Liver (tissue), 3 donors: ENCODE results near the gene ZNF423.

ENCODE experiments used
- CTCF ChIP-seq: fragments of 150-350 bp; IDR thresholded peaks from 2 replicates; pipeline ENCODE4 v1.5.1; 2017; ENCODE audit warnings: improper control_type of control experiment, low read depth, low read length; ENCODE audit not compliant: missing input control
- FOXA2 ChIP-seq: IDR thresholded peaks from 2 replicates; pipeline ENCODE4 v1.6.1; 2016; ENCODE audit warnings: antibody characterized with exemption
- HNF4G ChIP-seq: IDR thresholded peaks from 2 replicates; pipeline ENCODE4 v1.6.1; 2016; ENCODE audit warnings: antibody characterized with exemption
- SP1 ChIP-seq: IDR thresholded peaks from 2 replicates; pipeline ENCODE4 v1.6.1; 2018; ENCODE audit warnings: antibody characterized with exemption, mild to moderate bottlenecking
- YY1 ChIP-seq: IDR thresholded peaks from 2 replicates; pipeline ENCODE4 v1.6.1; 2016; ENCODE audit warnings: antibody characterized with exemption, mild to moderate bottlenecking
- TF ChIP-seq, protein P1 (sequence below): IDR thresholded peaks from 2 replicates; pipeline ENCODE4 v1.6.1; 2016; ENCODE audit warnings: antibody characterized with exemption
- donor health status: healthy.
- donor health status: healthy.

GRCh38 chr16:49724774-49725173, 131.1 kb downstream of the ZNF423 start:
- TF ChIP-seq, protein P1, sequence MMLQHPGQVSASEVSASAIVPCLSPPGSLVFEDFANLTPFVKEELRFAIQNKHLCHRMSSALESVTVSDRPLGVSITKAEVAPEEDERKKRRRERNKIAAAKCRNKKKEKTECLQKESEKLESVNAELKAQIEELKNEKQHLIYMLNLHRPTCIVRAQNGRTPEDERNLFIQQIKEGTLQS: no peak
- TF ChIP-seq HNF4G (no peak), CTCF (no peak), SP1 (no peak), YY1 (no peak), FOXA2 (no peak)
